ENCODE results near the gene PARP15.

The PARP15 gene

GRCh38 chr3:122678506-122678905, 101.1 kb downstream of the PARP15 start:
- TF ChIP-seq, protein P1, sequence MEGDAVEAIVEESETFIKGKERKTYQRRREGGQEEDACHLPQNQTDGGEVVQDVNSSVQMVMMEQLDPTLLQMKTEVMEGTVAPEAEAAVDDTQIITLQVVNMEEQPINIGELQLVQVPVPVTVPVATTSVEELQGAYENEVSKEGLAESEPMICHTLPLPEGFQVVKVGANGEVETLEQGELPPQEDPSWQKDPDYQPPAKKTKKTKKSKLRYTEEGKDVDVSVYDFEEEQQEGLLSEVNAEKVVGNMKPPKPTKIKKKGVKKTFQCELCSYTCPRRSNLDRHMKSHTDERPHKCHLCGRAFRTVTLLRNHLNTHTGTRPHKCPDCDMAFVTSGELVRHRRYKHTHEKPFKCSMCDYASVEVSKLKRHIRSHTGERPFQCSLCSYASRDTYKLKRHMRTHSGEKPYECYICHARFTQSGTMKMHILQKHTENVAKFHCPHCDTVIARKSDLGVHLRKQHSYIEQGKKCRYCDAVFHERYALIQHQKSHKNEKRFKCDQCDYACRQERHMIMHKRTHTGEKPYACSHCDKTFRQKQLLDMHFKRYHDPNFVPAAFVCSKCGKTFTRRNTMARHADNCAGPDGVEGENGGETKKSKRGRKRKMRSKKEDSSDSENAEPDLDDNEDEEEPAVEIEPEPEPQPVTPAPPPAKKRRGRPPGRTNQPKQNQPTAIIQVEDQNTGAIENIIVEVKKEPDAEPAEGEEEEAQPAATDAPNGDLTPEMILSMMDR (IDR thresholded peaks at IDR 0.05), result no peak

DNA sequence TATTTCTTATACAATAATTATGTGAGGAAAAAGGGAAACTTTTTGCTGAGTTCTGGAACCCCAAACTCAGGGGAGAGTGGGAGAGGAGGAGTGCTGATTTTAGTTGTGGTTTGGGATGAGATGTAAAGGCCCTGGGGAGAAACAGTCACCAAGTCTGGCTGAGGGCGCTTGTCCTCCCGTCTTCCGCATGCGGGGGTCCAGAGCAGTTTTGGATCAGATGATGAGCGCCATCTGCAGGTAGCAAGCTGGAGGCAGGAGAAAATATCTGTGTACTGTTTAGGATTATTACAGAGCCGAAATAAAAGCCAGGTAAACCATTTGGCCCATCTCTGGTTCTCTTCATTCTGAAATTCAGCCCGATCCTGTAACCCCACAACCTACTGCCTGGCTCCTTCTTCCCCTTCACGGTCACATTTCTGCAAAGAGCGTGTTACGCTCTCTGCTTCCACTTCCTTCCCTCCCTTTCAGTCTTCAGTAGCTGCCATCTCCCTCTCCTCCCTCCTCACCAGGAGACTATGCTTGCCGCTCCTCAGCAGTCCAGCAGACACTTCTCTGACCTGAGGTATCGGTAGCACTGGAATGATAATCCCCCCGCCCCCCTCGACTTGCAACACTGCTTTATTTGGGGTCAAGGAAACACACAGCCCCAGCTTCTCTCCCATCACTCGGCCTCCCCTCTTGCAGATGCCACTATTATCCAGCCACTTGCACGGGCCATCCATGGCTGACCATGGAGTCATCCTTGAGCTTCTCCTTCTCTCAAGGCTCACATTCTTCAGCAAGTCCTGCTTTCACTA, 101.8 kb downstream of the PARP15 start:
- TF ChIP-seq, protein P1 (IDR thresholded peaks at IDR 0.05), result peak; percentile 75

DNA sequence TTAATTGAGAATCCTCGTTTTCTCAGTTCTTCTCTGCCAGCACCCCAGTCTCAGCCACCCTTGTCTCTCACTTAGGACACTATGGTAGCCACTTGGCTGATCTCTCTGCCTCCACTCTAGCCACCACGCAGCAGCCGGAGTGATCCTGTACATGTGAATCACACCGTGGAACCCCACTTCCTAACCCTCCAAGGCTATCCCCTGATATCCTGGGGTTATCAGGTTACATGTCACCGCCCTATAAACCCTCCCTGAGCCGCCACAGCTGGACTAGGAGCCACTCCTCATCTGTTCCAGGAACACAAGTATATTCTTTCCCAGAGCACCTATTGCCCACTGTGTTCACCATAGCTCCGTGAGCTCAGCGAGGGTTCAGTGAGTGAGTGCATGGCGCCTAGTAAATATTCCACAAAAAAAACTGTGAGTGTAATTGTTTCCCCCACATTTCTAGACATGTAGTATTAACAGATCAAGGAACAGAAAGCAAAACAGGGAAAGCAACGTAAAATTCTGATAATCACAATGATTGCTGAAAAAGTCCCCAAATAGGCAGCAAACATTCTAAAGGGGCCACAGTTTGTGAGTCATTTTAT, 102.5 kb downstream of the PARP15 start:
- TF ChIP-seq, protein P1 (IDR thresholded peaks at IDR 0.05), result no peak

GRCh38 chr3:122680475-122681283, 103.2 kb downstream of the PARP15 start, which contains the start of gene PARP14:
Gene PARP14, plus strand, starts transcription at chr3:122680839. Its CDS starts 45 bp downstream, at chr3:122680884.
- TF ChIP-seq, protein P1 (IDR thresholded peaks at IDR 0.05), result no peak

DNA sequence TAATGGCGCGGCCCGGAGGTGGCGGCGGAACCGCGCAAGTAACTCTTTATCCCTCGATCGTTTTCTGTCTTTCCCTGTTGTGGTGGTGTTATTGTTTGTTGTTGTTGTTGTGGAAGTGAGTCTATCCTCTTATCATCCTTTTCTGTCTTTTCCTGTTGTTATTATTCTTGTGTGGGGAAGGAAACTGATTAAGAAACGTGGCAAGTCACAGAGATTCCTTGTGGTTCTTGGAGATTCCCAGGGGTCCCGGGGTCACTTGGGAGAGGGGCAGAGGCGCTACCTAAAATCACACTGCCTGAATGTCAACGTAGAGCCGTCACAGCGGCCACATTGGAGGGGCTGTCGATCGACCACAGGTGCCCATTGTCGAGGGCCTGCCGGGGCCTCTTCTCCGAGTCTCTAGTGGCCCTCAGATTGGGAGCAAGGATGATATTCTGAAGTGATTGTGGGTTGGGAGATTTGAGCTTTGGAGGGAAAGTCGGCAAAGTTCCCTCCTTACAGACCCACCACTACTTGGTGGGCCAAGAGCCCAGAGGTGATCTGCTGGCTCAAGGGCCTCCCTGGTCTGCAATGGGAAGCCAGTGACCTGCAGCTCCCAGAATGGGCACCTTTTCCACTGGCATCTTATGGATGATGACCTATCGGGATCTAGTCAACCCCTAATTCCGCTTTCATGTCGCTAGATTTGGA, 104.0 kb downstream of the PARP15 start:
- TF ChIP-seq, protein P1 (IDR thresholded peaks at IDR 0.05), result no peak

GRCh38 chr3:122681974-122682409, 104.5 kb downstream of the PARP15 start:
- TF ChIP-seq, protein P1 (IDR thresholded peaks at IDR 0.05), result no peak

DNA sequence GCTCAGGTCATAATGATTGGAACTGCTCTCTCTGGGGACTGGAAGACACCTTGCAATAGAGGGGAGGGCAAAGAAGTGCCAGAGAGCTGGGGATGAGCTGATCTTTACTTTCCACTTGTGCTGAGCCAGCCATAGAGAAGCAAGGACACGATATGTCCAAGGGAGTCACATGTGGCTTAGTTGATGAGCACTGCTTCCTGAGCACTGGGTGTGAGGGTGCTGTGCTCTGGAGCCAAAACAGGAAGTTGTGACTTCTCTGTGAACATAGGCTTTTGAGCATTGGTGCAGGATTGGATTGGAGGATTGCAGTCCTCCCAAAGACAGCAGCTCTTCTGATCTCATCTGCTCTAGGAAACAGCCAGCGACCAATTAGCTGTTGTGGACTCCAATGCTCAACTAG, 109.8 kb downstream of the PARP15 start:
- TF ChIP-seq, protein P1 (IDR thresholded peaks at IDR 0.05), result no peak
